Stimulated activated CD4-positive, alpha-beta T cell treated with anti-CD3 and anti-CD28 coated beads, Interleukin-12 subunit alpha, Interleukin-12 subunit beta, amount 100 ng/mL, for 4 hours (primary cell): ENCODE data around the gene HDGFL1.

Experiments used
- DNase-seq: peaks from one replicate; pipeline ENCODE4 v3.0.0-alpha.2; 2020

The HDGFL1 gene

GRCh38 chr6:22569281-22570184 is at the start of gene HDGFL1:
TSS of gene HDGFL1 (plus strand) at chr6:22569566. CDS start at chr6:22569576, 10 bp downstream.
- no peak for DNase-seq

DNA sequence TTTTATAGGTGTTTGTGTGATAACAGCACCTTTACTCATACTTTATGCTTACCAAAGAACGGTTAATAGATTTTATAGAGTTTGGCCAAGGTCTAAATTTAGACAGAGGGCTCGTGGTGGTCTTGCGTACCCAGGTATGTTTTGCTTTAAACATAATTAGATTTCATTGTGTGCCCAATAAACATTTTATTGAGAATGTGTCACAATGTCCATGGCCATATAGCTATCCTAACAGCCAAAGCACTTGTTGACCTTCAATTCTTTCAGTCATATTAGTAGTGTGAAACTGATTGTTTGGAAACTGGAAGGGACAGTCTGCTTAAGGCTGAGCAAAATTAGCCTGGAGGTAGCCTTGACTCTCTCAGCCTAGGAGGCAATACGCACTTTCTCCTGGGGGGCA is 48.3 kb upstream of the HDGFL1 start:
- no peak for DNase-seq

DNA sequence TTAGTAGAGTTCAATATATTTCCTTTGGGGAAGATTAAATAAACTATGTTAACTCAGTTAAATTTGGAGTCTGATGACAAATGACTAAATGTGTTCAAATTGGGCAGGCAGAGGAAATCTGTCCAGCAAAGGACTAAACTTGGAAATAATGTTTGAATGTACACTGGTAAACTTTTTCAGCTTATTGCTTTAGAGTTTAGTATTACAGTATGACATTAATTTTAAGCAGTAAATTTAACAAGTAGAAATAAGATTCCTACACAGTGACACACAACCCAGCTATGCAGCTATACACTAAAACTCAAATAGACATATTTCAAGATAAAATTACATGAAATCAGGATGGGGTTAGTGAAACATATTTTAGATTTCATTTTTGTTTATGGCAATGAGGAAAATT is 42.6 kb upstream of the HDGFL1 start:
- DNase-seq, result no peak

DNA sequence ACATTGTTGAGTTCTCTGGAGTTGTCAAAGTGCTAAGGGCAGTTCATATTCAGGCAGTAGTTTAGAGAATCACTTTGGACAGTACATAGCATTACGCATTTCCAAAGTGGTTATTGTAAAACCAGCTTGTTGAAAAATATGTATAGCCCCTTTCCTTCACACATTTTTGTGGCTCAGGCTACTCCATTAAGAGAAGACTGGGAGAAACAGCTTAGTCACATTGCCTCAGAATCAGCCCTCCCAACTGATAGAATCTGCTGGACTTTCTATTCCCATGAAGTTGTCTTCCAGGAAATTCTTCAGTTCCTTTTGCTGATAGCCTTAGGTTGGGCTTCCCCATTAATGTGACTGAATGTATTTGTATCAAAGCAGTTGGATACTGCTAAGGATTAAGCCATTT is 39.5 kb upstream of the HDGFL1 start:
- no peak for DNase-seq

GRCh38 chr6:22530506-22530905 is 38.9 kb upstream of the HDGFL1 start:
- DNase-seq, result no peak

- no peak for DNase-seq
Observed at GRCh38 chr6:22536122-22536521, 33.2 kb upstream of the HDGFL1 start.

GRCh38 chr6:22544476-22544875 is 24.9 kb upstream of the HDGFL1 start:
- DNase-seq, result no peak

DNA sequence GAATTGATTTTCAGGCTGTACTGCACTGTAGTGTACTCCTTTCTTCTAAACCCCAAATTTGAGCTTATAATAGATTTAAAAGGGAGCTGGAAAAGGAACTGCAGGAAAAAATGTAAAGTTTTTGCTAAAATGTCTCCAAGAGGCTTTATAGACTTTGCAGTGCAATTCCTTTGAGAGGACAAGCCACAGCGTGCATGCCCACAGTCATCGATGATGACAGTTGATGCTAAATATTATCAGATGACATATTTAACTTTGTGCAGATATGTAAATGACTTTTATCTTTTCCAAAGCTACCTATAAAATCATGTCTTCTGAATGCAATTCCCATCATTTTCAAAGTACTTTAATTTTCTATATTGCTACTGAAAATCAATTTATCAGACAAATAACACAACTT is 24.3 kb upstream of the HDGFL1 start:
- DNase-seq, result no peak

GRCh38 chr6:22546236-22546635 is 23.1 kb upstream of the HDGFL1 start:
- no peak for DNase-seq

DNA sequence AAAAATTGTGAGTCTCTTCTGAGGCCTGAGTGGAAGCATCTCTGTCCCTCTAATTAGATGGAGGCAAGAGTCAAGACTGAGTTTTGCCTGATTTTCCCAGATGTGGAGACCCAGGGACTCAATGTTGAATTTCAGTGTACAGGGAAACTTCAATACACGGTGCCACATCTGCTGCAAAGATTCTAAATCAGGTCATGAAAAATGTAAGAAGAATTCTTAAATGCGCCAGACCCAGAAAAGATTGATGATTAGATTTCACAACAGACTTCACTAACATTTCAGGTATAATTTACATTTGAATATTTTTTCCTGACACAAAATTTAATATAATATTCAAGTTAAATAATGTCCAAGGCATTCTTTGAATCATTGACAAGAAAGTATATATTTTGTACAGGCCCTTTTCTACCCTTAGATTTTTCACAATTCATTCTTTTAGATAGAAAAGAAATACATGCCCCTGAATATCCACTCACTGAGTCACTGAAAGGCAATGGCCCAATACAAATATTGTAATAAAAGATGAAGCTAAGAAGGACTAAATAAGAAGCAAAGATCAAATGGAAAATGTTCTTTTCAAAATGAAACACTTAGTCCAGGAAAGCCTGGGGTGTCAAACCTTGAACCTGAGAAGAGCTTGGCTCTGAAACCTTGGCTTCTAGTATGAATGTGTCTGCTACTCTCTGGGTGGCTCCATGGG is 18.2 kb upstream of the HDGFL1 start:
- no peak for DNase-seq

DNA sequence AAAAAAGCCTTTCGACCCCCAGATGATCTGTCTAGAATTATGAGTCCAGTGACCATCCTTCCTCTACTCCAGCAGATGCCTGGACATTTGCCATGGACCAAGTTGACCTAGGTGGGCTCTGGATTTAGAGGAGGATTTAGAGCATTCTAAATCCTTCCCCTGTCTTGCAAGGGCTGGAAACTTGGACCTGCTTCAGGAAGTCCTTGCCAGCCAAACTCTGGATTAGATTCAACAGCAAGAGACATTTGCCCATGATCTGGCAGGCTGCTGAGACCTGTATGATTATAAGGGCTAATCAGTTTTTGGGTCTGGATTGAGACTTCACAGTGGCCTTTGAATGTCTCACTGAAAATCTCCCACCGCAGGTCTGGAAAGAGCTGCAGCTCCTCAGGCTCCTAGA is 13.1 kb upstream of the HDGFL1 start:
- DNase-seq, result no peak

DNA sequence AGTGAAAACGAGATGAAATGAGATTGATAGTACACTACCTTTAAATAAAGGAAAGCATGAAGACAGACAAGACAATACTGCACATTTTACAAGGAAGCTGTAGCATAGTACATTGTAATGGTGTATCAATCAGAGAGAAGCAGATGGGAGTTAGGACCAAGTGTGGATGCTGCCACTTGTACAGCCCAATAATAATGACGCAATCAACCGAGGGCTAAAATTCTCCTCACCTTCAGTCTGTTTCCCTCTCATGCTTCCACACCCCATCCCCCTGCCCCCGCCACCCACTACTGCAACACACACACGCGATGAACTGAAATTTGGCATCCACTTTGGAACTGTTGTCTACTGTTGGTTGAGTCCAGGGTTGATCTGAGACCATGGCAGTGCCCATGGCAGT is 12.4 kb upstream of the HDGFL1 start:
- DNase-seq, result no peak

- no peak for DNase-seq
Observed at GRCh38 chr6:22558288-22558882, 11.0 kb upstream of the HDGFL1 start.

DNA sequence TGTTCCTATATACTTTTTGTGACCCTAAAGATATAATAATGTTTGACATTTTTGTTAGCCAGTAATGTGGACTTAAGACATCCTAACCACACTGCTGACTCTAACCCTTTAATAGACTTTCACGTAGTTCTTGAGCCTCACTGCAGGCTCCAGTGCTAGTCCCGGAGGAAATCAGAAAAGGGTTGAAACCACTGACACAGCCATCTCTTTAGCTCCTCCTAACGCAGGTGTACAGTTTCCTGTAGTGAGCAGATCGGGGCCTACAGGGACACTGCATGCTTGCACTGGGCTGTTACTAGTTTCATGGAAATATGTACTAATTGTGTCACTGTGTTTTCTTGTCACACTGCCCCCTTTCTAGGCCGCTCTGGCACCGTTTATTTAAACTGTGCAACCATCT is 512 bp upstream of the HDGFL1 start:
- DNase-seq, result no peak

DNA sequence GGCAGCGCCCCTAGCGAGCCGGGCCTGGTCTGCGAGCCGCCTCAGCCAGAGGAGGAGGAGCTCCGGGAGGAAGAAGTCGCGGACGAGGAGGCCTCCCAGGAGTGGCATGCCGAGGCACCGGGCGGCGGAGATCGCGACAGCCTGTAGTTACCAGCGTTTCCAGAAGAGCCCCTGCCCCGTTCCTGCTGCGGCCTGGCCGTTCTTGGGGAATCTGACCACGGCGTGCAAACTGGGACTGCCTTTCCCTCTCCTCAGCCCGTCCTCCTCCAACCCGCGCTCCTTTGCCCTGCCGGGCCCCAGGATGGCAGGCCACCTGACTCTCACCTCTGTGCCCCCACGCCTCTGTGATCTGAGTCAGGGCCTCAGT is 802 bp downstream of the HDGFL1 start:
- no peak for DNase-seq

- no peak for DNase-seq
Observed at GRCh38 chr6:22575190-22575589, 5.8 kb downstream of the HDGFL1 start.

GRCh38 chr6:22579439-22579838 is 10.1 kb downstream of the HDGFL1 start:
- no peak for DNase-seq

- DNase-seq, result no peak
Observed at GRCh38 chr6:22580337-22580736, 11.0 kb downstream of the HDGFL1 start.

- DNase-seq, result no peak
Observed at GRCh38 chr6:22582417-22583205, 13.2 kb downstream of the HDGFL1 start.

DNA sequence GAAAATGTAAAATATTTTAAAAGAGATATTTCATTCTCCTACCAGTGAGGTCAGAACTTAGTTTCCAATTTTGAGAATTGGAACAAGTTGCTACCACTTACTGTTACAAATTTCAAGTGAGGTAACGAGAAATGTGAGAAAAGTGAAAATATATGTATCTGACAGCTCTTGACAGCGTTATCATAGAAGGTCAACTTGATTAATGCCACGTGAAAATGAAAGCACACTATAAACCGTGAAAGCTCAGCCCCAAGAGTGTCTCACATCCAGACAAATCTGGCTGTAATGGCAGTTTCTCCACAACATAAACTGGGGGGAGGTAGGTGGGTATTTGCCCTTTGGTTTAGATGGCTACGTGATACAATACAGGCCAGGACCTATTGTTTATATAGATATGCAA is 13.9 kb downstream of the HDGFL1 start:
- no peak for DNase-seq

- DNase-seq, result no peak
Observed at GRCh38 chr6:22583927-22584326, 14.6 kb downstream of the HDGFL1 start.

- DNase-seq, result no peak
Observed at GRCh38 chr6:22589118-22589517, 19.8 kb downstream of the HDGFL1 start.

GRCh38 chr6:22590423-22590822 is 21.1 kb downstream of the HDGFL1 start:
- no peak for DNase-seq
